HG03103 (cell line): ENCODE results near the gene OR4C11.

Experiments
- ATAC-seq: cut with Tn5 transposase; IDR thresholded peaks from one replicate; pipeline ENCODE4 v1.9.1; 2021; ENCODE audit warnings: low read depth; ENCODE audit not compliant: unreplicated experiment

Gene OR4C11

GRCh38 chr11:55607545-55607944, at the start of gene OR4C11:
Gene OR4C11, minus strand, starts transcription at chr11:55607645. Its CDS starts 3,272 bp downstream, at chr11:55604373.
- ATAC-seq, result no peak

GRCh38 chr11:55655096-55655495, 47.7 kb upstream of the OR4C11 start:
- no peak for ATAC-seq

GRCh38 chr11:55652560-55652959, 45.1 kb upstream of the OR4C11 start:
- ATAC-seq, result no peak

- ATAC-seq, result no peak
These were observed 40.6 kb upstream of the OR4C11 start, which contains the start of gene OR4S2 for GRCh38 chr11:55648027-55648426. Gene OR4S2, plus strand, starts transcription at chr11:55648327. Its CDS starts 2,577 bp downstream, at chr11:55650904.

GRCh38 chr11:55634813-55635212, 27.4 kb upstream of the OR4C11 start, which contains the start of gene OR4P4:
Gene OR4P4, plus strand, starts transcription at chr11:55635113.
- no peak for ATAC-seq

GRCh38 chr11:55624531-55624930, 17.1 kb upstream of the OR4C11 start:
- no peak for ATAC-seq

- no peak for ATAC-seq
These were observed 34.9 kb downstream of the OR4C11 start for GRCh38 chr11:55572548-55572947.

- ATAC-seq, result no peak
These were observed 35.6 kb downstream of the OR4C11 start, which contains the start of gene OR4C16 for GRCh38 chr11:55571828-55572227. Gene OR4C16, plus strand, starts transcription at chr11:55572128. Its CDS starts 0 bp downstream, at chr11:55572128.

GRCh38 chr11:55554169-55554568, 53.3 kb downstream of the OR4C11 start, which contains the start of gene OR4C15:
Gene OR4C15, plus strand, starts transcription at chr11:55554469. Its CDS starts 0 bp downstream, at chr11:55554469.
- ATAC-seq, result no peak
